NCI-H526 (cell line): Measurements from ENCODE around the gene ARHGAP9.
"Not testable (repeated sequence)": the region's sequence is repeated elsewhere in the genome, so short reads cannot be mapped to it uniquely, and the experiment has no call there.

ENCODE experiments used
- DNase-seq, 2 experiments: peaks; one replicate each; lab custom pipeline; 2025; lab: John Stamatoyannopoulos, UW

The ARHGAP9 gene

GRCh38 chr12:57434517-57435223, 45.0 kb downstream of the ARHGAP9 start, which contains the start of gene INHBC:
Gene INHBC (plus strand): TSS chr12:57434784. CDS start chr12:57434887, 103 bp downstream.
- DNase-seq, result no peak

- no peak for DNase-seq
Measured at GRCh38 chr12:57433370-57433769, 46.3 kb downstream of the ARHGAP9 start.

GRCh38 chr12:57431654-57432188, 47.9 kb downstream of the ARHGAP9 start:
- DNase-seq, result no peak

- peak; percentile 88 to 98 for DNase-seq
Measured at GRCh38 chr12:57430931-57431566, 48.6 kb downstream of the ARHGAP9 start, which contains the start of gene R3HDM2. Gene R3HDM2 (minus strand): TSS chr12:57431043. CDS start chr12:57310428, 120,615 bp downstream.

GRCh38 chr12:57430112-57430930, 49.3 kb downstream of the ARHGAP9 start:
- no peak for DNase-seq

- DNase-seq, result no peak
Measured at GRCh38 chr12:57429473-57430111, 50.1 kb downstream of the ARHGAP9 start.

GRCh38 chr12:57428965-57429364, 50.7 kb downstream of the ARHGAP9 start:
- no peak for DNase-seq

- DNase-seq, result not testable (repeated sequence)
Measured at GRCh38 chr12:57426948-57427347, 52.7 kb downstream of the ARHGAP9 start.
